ENCODE measurements around the gene DOHH. TPM values are rescaled to one million over a fixed set of nuclear protein-coding genes. Genes with fewer than 3 reads are reported as not detected.
A peak's percentile ranks its signal among the peaks of the same experiment; 100 is the strongest.

DOHH gene
- total RNA-seq, 4 donors from 2014 or later, result 16.5 to 30.7 (median 20.3) TPM

DNA sequence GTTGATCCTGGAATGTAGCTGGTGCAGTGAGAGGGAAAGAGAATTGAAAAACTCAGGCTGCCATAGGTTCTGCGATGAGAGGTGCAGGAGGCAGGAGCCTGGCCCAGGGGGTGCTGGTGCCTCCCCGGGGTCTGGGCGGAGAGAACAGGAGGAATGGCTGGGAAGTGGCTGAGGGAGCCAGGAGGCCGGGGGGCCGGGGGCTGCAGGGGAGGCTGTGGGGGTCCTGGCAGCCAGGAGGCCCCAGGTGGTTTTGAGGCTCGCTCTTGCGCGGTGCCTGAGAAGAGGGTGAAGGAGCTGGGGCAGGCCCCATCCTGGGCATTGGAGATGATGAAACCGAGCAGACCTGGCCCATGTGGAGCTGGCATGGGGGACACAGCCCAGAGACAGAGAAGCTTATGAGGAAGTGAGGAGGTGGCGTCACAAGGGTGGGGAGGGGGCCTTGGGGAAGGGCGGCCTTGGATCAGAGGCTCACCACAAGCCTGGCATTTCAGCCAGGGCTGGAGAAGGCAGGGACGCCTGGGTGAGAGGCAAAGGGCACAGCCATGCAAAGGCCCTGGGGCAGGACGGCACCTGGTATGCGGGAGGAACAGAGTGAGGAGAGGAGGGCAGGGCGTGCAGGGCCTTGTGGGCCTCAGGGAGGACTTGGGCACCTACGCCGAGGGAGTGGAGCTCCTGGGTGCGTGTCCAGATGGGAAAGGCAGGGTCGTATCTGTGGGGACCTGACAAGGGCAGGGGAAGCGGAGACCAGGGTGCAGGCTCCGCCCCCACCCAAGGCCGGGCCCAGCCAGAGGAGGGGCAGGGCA, 37.2 kb upstream of the DOHH start:
- 81 to 85% methylated on average over 11 to 14 of the region's 22 CpGs for WGBS, 2 donors (ENCODE audit: low coverage in 1 of 2)
- ATAC-seq, result no peak
- H3K4me3 ChIP-seq, result peak overlapping the region in 1 of 2 donors; percentile 16
- H3K36me3 ChIP-seq, result peaks cover 0 to 57% of the 10 kb centered on the region in 2 donors
- no peaks in the 10 kb centered on the region for H3K9me3 ChIP-seq
- H3K4me1 ChIP-seq, result peaks cover 0 to 28% (median 0%) of the 10 kb centered on the region in 3 donors
- no peaks in the 10 kb centered on the region for H3K27me3 ChIP-seq
- TF ChIP-seq, protein P1, sequence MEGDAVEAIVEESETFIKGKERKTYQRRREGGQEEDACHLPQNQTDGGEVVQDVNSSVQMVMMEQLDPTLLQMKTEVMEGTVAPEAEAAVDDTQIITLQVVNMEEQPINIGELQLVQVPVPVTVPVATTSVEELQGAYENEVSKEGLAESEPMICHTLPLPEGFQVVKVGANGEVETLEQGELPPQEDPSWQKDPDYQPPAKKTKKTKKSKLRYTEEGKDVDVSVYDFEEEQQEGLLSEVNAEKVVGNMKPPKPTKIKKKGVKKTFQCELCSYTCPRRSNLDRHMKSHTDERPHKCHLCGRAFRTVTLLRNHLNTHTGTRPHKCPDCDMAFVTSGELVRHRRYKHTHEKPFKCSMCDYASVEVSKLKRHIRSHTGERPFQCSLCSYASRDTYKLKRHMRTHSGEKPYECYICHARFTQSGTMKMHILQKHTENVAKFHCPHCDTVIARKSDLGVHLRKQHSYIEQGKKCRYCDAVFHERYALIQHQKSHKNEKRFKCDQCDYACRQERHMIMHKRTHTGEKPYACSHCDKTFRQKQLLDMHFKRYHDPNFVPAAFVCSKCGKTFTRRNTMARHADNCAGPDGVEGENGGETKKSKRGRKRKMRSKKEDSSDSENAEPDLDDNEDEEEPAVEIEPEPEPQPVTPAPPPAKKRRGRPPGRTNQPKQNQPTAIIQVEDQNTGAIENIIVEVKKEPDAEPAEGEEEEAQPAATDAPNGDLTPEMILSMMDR (IDR thresholded peaks at IDR 0.05), result no peak
- TF ChIP-seq EP300 (IDR thresholded peaks at IDR 0.05) (no peak), POLR2A (IDR thresholded peaks at IDR 0.05) (no peak), POLR2AphosphoS5 (IDR thresholded peaks at IDR 0.05) (no peak)
- H3K27ac ChIP-seq, result peak overlapping the region in 3 of 4 donors; percentile 37 to 66 (median 42)

GRCh38 chr19:3537101-3537437, 36.6 kb upstream of the DOHH start:
- Histone ChIP-seq H3K36me3 (peaks cover 0 to 62% of the 10 kb centered on the region in 2 donors), H3K27me3 (no peaks in the 10 kb centered on the region), H3K9me3 (no peaks in the 10 kb centered on the region), H3K4me1 (peaks cover 0 to 28% (median 0%) of the 10 kb centered on the region in 3 donors), H3K27ac (peak overlapping the region in 3 of 4 donors; percentile 37 to 66 (median 42)), H3K4me3 (peak overlapping the region in 1 of 2 donors; percentile 16)
- WGBS, 2 donors (ENCODE audit: low coverage in 1 of 2), result no CpG with 5 or more reads among the region's 13 CpGs
- TF ChIP-seq, protein P1 (IDR thresholded peaks at IDR 0.05), result no peak
- TF ChIP-seq EP300 (IDR thresholded peaks at IDR 0.05), result no peak
- no peak for TF ChIP-seq POLR2A (IDR thresholded peaks at IDR 0.05)
- no peak for TF ChIP-seq POLR2AphosphoS5 (IDR thresholded peaks at IDR 0.05)
- peak; percentile 5 for ATAC-seq

GRCh38 chr19:3536429-3537100, 36.1 kb upstream of the DOHH start:
- Histone ChIP-seq H3K4me1 (peaks cover 0 to 28% (median 0%) of the 10 kb centered on the region in 3 donors), H3K27me3 (no peaks in the 10 kb centered on the region), H3K27ac (peak overlapping the region in 3 of 4 donors; percentile 37 to 66 (median 42)), H3K9me3 (no peaks in the 10 kb centered on the region), H3K36me3 (peaks cover 0 to 67% of the 10 kb centered on the region in 2 donors), H3K4me3 (peak overlapping the region in 1 of 2 donors; percentile 16)
- WGBS, 2 donors (ENCODE audit: low coverage in 1 of 2), result no CpG with 5 or more reads among the region's 27 CpGs
- TF ChIP-seq, protein P1 (IDR thresholded peaks at IDR 0.05), result no peak
- no peak for TF ChIP-seq POLR2AphosphoS5 (IDR thresholded peaks at IDR 0.05)
- TF ChIP-seq EP300 (IDR thresholded peaks at IDR 0.05), result no peak
- no peak for TF ChIP-seq POLR2A (IDR thresholded peaks at IDR 0.05)
- ATAC-seq, result peak; percentile 42

GRCh38 chr19:3535981-3536380, 35.5 kb upstream of the DOHH start:
- WGBS, 2 donors (ENCODE audit: low coverage in 1 of 2), result 80% methylated on average over 1 of the region's 10 CpGs; no CpG with 5 or more reads in 1 of the 2 donors
- H3K27me3 ChIP-seq, result no peaks in the 10 kb centered on the region

More at GRCh38 chr19:3535981-3536380, 35.5 kb upstream of the DOHH start:
- ATAC-seq, result no peak
- Histone ChIP-seq H3K36me3 (peaks cover 0 to 72% of the 10 kb centered on the region in 2 donors), H3K9me3 (no peaks in the 10 kb centered on the region), H3K4me1 (peaks cover 0 to 28% (median 0%) of the 10 kb centered on the region in 3 donors), H3K4me3 (no peak overlapping the region), H3K27ac (peak overlapping the region in 3 of 4 donors; percentile 3 to 66 (median 37))
- TF ChIP-seq POLR2A (IDR thresholded peaks at IDR 0.05), result no peak
- no peak for TF ChIP-seq EP300 (IDR thresholded peaks at IDR 0.05)
- TF ChIP-seq POLR2AphosphoS5 (IDR thresholded peaks at IDR 0.05), result no peak
- TF ChIP-seq, protein P1 (IDR thresholded peaks at IDR 0.05), result no peak

Measured in gastroesophageal sphincter (tissue), 4 donors.